Measurements from ENCODE around the gene RERE. TPM values are rescaled to one million over a fixed set of nuclear protein-coding genes. Genes with fewer than 3 reads are reported as not detected.
A peak's percentile ranks its signal among the peaks of the same experiment; 100 is the strongest.

RERE gene
- total and polyA plus RNA-seq, 2 experiments from 2014 or later = 148 to 170 TPM

GRCh38 chr1:8523666-8524206 lies 293.7 kb downstream of the RERE start:
- Histone ChIP-seq H3K79me2 (replicated peaks; ENCODE audit: insufficient read depth) (peaks cover 79% of the 10 kb centered on the region), H3K4me3 (no peak overlapping the region), H3F3A (replicated peaks; ENCODE audit: low read depth) (no peaks in the 10 kb centered on the region), H2AFZ (no peak overlapping the region), H3K27ac (ENCODE audit: low read depth) (no peak overlapping the region; the same call in 1 of the 2 replicates), H3K36me3 (ENCODE audit: insufficient read depth) (no peaks in the 10 kb centered on the region), H3K27me3 (ENCODE audit: insufficient read depth) (no peaks in the 10 kb centered on the region), H3K4me1 (ENCODE audit: insufficient read depth) (peaks cover 40% of the 10 kb centered on the region), H3K4me2 (no peak overlapping the region), H3K9me2 (ENCODE audit: insufficient read depth) (no peaks in the 10 kb centered on the region), H4K20me1 (replicated peaks; ENCODE audit: insufficient read depth) (peaks cover 5% of the 10 kb centered on the region)
- no peak for TF ChIP-seq JUNB (IDR thresholded peaks at IDR 0.05; ENCODE audit: unreplicated experiment)
- no peak for TF ChIP-seq CTCF (conservative IDR thresholded peaks at IDR 0.05; ENCODE audit: low read depth in 2 of 2)
- TF ChIP-seq REST (IDR thresholded peaks at IDR 0.05; ENCODE audit: unreplicated experiment) = no peak
- TF ChIP-seq POLR2AphosphoS5 (IDR thresholded peaks at IDR 0.05; ENCODE audit: low read depth) = no peak
- no peak for TF ChIP-seq CREB1 (CRISPR knock-in tag; IDR thresholded peaks at IDR 0.05; ENCODE audit: low read depth)
- no peak for TF ChIP-seq EZH2phosphoT487 (IDR thresholded peaks at IDR 0.05; ENCODE audit: unreplicated experiment)
- no peak for TF ChIP-seq EZH2 (IDR thresholded peaks at IDR 0.05; ENCODE audit: low read depth, unreplicated experiment)
- TF ChIP-seq, protein P1, sequence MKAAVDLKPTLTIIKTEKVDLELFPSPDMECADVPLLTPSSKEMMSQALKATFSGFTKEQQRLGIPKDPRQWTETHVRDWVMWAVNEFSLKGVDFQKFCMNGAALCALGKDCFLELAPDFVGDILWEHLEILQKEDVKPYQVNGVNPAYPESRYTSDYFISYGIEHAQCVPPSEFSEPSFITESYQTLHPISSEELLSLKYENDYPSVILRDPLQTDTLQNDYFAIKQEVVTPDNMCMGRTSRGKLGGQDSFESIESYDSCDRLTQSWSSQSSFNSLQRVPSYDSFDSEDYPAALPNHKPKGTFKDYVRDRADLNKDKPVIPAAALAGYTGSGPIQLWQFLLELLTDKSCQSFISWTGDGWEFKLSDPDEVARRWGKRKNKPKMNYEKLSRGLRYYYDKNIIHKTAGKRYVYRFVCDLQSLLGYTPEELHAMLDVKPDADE (IDR thresholded peaks at IDR 0.05) = no peak
- no peak for TF ChIP-seq NANOG (IDR thresholded peaks at IDR 0.05; ENCODE audit: borderline replicate concordance)
- TF ChIP-seq ZNF331 (CRISPR knock-in tag; IDR thresholded peaks at IDR 0.05; ENCODE audit: low read depth) = no peak
- TF ChIP-seq ZNF114 (CRISPR knock-in tag; IDR thresholded peaks at IDR 0.05) = no peak
- H3K4me3 Mint-ChIP-seq = no peak overlapping the region
- H3K9me3 Mint-ChIP-seq = no peaks in the 10 kb centered on the region
- H3K27ac Mint-ChIP-seq = peak overlapping the region; percentile 12
- peaks cover 1% of the 10 kb centered on the region for H3K27me3 Mint-ChIP-seq (ENCODE audit: insufficient read depth, low read depth, poor library complexity)
- H3K4me1 Mint-ChIP-seq = peaks cover 23% of the 10 kb centered on the region
- DNase-seq (ENCODE audit: low spot score) = no peak
- H3K36me3 Mint-ChIP-seq (ENCODE audit: low read depth) = peaks cover 11% of the 10 kb centered on the region
- ATAC-seq = no peak
